Measurements from ENCODE around the gene GJB3. TPM values are rescaled to one million over a fixed set of nuclear protein-coding genes. Genes with fewer than 3 reads are reported as not detected.

GJB3 gene
- total RNA-seq, 1 experiment from 2014 or later: 74.8 TPM

GRCh38 chr1:34747638-34747941 lies 33.4 kb upstream of the GJB3 start:
- H3K4me3 Mint-ChIP-seq (ENCODE audit: unreplicated experiment): no peak overlapping the region
- no peak overlapping the region for H3K27ac Mint-ChIP-seq (ENCODE audit: low read depth, unreplicated experiment)
- intact Hi-C loops (cut with micrococcal nuclease): no loop called here
- TF ChIP-seq CTCF (IDR thresholded peaks at IDR 0.05; ENCODE audit: unreplicated experiment): no peak
- no TSS peak for BruUV-seq (replicated peaks)
- ChIA-PET CTCF (interaction anchor here (0.5 kb wide), 1 partner anchor 629 kb away, joined by 3 read pairs; no protein-coding TSS in a partner anchor), POLR2A (interaction anchor here (1.4 kb wide), 1 partner anchor 7 kb away, joined by 8 read pairs; the partner anchor contains the start of gene GJB5)
- H3K4me1 Mint-ChIP-seq (ENCODE audit: insufficient read depth, unreplicated experiment): no peaks in the 10 kb centered on the region
- no peaks in the 10 kb centered on the region for H3K9me3 Mint-ChIP-seq (ENCODE audit: unreplicated experiment)
- no peaks in the 10 kb centered on the region for H3K27me3 Mint-ChIP-seq (ENCODE audit: insufficient read depth, unreplicated experiment)
- no peak for DNase-seq (ENCODE audit: unreplicated experiment)
- no peaks in the 10 kb centered on the region for H3K36me3 Mint-ChIP-seq (ENCODE audit: insufficient read depth, unreplicated experiment)

DNA sequence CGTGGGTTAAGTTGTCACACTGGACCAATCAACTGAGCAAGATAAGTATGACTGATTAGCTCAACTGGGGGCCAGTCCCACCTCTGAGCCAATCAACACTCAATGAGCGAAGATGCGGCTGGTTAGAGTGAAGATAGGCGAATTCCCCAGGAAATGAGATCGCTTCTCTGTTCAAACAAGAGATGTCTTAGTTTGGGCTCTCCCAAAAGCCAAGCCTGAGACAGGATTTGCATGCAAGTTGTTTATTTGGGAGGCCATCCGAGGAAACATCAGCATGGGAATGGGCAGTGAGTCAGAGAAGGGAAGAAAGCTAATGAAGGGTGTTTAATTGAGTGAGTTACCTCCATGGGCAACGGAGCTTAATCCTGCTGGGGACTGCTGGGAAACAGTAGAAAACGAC lies 31.0 kb upstream of the GJB3 start:
- Mint-ChIP-seq H3K36me3 (ENCODE audit: insufficient read depth, unreplicated experiment) (no peaks in the 10 kb centered on the region), H3K4me3 (ENCODE audit: unreplicated experiment) (no peak overlapping the region), H3K27ac (ENCODE audit: low read depth, unreplicated experiment) (no peak overlapping the region), H3K4me1 (ENCODE audit: insufficient read depth, unreplicated experiment) (peaks cover 8% of the 10 kb centered on the region), H3K9me3 (ENCODE audit: unreplicated experiment) (peaks cover 9% of the 10 kb centered on the region), H3K27me3 (ENCODE audit: insufficient read depth, unreplicated experiment) (no peaks in the 10 kb centered on the region)
- intact Hi-C loops (cut with micrococcal nuclease): no loop called here
- no peak for TF ChIP-seq CTCF (IDR thresholded peaks at IDR 0.05; ENCODE audit: unreplicated experiment)
- POLR2A ChIA-PET: no interaction called here
- CTCF ChIA-PET: interaction anchor here (1.5 to 8.9 kb wide), 3 partner anchors 9 to 1117 kb away, joined by 4 to 82 read pairs (median 8); no protein-coding TSS in a partner anchor
- no peak for DNase-seq (ENCODE audit: unreplicated experiment)
- no TSS peak for BruUV-seq (replicated peaks)

DNA sequence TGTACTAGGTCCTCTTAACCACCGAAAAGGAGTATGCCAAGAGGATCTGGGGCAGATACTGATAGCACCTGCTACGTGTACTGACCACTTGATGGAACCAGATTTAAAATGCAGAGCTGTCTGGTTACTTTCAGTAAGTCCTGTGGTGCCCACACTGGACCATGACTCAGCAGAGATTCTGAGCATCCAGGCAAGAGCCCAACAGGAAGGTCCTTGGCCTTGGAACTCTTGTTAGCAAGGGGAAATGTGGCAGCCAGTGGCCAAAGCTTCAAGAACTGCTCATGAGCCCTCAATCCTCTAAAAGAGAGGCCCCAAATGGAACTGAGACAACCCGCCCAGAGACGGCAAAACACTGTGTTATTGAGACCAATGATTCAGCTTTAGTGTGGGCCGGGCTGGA lies 30.4 kb upstream of the GJB3 start:
- Mint-ChIP-seq H3K4me3 (ENCODE audit: unreplicated experiment) (no peak overlapping the region), H3K27me3 (ENCODE audit: insufficient read depth, unreplicated experiment) (no peaks in the 10 kb centered on the region), H3K4me1 (ENCODE audit: insufficient read depth, unreplicated experiment) (peaks cover 8% of the 10 kb centered on the region), H3K9me3 (ENCODE audit: unreplicated experiment) (peaks cover 9% of the 10 kb centered on the region), H3K36me3 (ENCODE audit: insufficient read depth, unreplicated experiment) (no peaks in the 10 kb centered on the region), H3K27ac (ENCODE audit: low read depth, unreplicated experiment) (no peak overlapping the region)
- intact Hi-C loops (cut with micrococcal nuclease): no loop called here
- POLR2A ChIA-PET: interaction anchor here (0.7 kb wide), 1 partner anchor 109 kb away, joined by 3 read pairs; the partner anchor contains the start of gene SMIM12
- CTCF ChIA-PET: interaction anchor here (1.0 to 8.9 kb wide), 5 partner anchors 10 to 1118 kb away, joined by 3 to 82 read pairs (median 8); partner anchors contain the start of gene SMIM12
- no peak for TF ChIP-seq CTCF (IDR thresholded peaks at IDR 0.05; ENCODE audit: unreplicated experiment)
- BruUV-seq (replicated peaks): no TSS peak
- no peak for DNase-seq (ENCODE audit: unreplicated experiment)

DNA sequence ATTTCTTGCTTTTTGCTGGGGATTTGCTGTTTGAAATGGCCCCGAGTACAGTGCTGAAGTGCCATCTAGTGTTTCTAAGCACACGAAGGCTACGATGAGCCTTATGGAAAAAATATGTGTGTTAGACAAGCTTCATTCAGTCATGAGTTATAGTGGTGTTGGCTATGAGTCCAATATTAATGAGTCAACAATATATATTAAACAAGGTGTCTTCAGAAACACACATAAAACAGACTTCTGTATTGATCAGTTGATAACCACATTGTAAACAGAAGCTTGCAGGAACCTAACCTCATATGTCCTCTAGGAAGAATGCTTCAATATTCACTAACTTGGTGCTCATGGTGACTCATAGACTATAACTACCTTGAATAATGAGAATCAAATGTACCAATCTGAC lies 27.9 kb upstream of the GJB3 start:
- POLR2A ChIA-PET: no interaction called here
- no peaks in the 10 kb centered on the region for H3K27me3 Mint-ChIP-seq (ENCODE audit: insufficient read depth, unreplicated experiment)
- DNase-seq (ENCODE audit: unreplicated experiment): no peak
- peaks cover 16% of the 10 kb centered on the region for H3K4me1 Mint-ChIP-seq (ENCODE audit: insufficient read depth, unreplicated experiment)
- H3K4me3 Mint-ChIP-seq (ENCODE audit: unreplicated experiment): no peak overlapping the region
- H3K9me3 Mint-ChIP-seq (ENCODE audit: unreplicated experiment): peaks cover 9% of the 10 kb centered on the region
- H3K27ac Mint-ChIP-seq (ENCODE audit: low read depth, unreplicated experiment): peak overlapping the region; percentile 96
- intact Hi-C loops (cut with micrococcal nuclease): no loop called here
- no TSS peak for BruUV-seq (replicated peaks)
- TF ChIP-seq CTCF (IDR thresholded peaks at IDR 0.05; ENCODE audit: unreplicated experiment): no peak
- no peaks in the 10 kb centered on the region for H3K36me3 Mint-ChIP-seq (ENCODE audit: insufficient read depth, unreplicated experiment)
- CTCF ChIA-PET: interaction anchor here (0.6 to 8.9 kb wide), 5 partner anchors 12 to 1120 kb away, joined by 3 to 82 read pairs (median 5); no protein-coding TSS in a partner anchor

All from MCF 10A (cell line).